GM18505 (cell line): ENCODE results near the gene EWSR1.

Experiments
- ATAC-seq: cut with Tn5 transposase; IDR thresholded peaks from one replicate; pipeline ENCODE4 v1.9.1; 2021; ENCODE audit not compliant: unreplicated experiment
- POLR2A ChIP-seq: IDR thresholded peaks from 4 replicates; pipeline ENCODE4 v1.6.1; 2011; ENCODE audit warnings: borderline replicate concordance; ENCODE audit not compliant: insufficient read depth, insufficient read length; ENCODE audit errors: extremely low read depth

Gene EWSR1

DNA sequence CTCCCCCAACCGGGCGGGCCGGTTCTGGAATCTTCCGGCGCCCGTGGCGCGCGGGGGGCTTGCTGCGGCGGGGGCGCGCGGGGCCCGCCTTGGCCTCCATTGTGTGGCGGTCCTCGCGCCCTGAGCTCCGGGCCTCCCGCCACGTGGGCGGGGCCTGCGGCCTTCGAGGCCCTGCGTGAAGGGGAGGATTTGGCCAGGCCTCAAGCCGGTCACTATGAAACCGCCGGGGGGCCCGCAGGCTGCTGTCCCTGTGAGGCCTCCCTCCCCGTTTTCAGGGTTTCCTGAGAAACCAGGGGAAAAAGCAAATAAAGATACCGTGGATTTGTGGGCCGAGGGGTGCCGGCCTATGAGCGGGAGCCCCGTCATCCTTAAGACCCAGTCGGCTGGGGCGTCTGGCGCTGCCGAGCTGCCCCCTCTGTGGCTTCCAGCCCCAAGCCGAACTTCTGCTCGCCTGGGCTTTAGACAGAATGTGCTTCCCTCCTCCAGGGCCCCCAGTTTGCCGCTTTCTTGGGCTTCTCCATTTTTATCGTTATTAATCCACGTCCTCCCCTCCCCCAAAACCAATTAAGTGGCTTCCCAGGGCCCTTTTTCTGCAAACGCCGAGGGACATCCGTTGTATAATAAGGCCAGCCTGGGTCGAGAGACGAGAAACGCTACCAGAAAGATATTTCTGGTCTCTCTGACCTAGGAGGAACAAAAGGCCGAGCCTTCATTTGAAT, 602 bp downstream of the EWSR1 start:
- TF ChIP-seq POLR2A: no peak
- peak; percentile 16 for ATAC-seq

DNA sequence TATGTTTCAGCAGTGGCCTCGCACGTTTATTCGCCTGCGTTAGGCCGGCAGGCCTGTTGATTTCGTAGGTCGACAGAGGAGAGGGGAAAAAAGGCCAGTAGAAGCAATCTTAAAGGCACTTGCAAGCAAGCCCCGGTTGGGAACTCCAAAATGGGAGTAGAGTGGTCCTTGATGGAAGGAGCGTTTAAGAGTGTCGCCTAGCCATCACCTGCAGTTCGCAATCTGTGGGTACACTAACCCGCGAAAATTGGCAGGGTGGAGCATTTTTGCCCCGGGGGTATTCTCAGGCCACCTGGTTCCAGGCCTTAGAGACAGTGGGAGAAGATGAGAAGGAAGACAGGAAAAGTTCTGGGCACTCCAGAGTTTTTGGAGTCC, 1.1 kb downstream of the EWSR1 start:
- no peak for TF ChIP-seq POLR2A
- no peak for ATAC-seq

DNA sequence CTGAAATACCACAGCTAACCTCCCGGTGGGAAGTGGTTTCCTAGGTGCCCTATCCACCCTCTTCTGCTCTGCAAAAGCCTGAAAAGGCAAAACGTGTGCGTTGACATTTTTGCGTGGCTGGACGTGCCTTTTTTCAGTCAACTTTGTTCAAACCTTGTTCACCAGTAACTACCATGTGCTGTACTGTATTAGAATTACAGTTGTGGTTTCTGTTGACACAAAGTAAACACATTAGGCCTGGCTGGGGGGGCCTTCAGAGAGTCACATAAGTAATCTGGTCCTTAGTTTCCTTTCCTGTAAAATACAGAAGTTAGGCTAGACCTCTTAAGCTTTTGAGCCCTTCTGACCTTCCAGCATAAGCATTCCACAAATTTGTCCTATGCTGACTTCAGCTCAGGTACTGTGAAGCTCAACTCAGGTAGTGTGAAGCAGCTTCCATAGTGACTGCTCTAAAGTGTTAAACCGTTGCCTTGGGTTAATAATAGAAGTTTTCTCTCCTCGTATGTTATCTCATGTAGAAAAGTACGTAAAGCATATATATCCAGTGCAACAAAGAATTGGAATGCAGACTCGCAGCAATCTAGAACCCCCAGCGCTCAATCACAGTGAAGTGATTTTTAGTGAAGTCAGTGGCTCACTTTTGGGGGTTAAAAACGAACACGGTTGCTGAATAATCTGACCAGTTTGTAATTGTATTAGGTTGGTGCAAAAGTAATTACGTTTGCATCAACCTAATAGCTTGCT, 1.8 kb downstream of the EWSR1 start:
- no peak for TF ChIP-seq POLR2A
- ATAC-seq: no peak

GRCh38 chr22:29270475-29271271, 2.6 kb downstream of the EWSR1 start:
- ATAC-seq: no peak
- no peak for TF ChIP-seq POLR2A

DNA sequence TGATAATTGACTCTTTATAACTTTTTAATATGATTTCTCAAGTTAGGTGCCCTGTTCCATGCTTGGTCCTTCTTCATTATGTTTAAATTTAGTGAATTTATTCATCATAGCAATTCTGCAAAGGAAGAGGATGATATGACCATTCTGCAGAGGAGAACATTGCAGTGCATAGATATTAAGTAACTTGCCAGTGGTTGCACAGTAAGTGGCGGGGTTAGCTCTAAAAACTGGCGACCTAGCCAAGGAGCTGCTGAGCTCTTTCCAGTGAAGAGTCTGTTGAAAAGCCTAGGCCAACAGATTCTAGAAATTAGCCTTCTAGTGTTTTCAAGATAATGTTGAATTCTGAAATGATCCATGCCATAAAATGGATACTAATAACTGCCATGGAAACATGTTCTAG, 4.6 kb downstream of the EWSR1 start:
- no peak for ATAC-seq
- no peak for TF ChIP-seq POLR2A

GRCh38 chr22:29275167-29275566, 7.1 kb downstream of the EWSR1 start:
- no peak for ATAC-seq
- no peak for TF ChIP-seq POLR2A

GRCh38 chr22:29275819-29276565, 7.9 kb downstream of the EWSR1 start:
- TF ChIP-seq POLR2A: no peak
- ATAC-seq: no peak

- no peak for ATAC-seq
Measured at GRCh38 chr22:29277927-29278326, 9.9 kb downstream of the EWSR1 start.

DNA sequence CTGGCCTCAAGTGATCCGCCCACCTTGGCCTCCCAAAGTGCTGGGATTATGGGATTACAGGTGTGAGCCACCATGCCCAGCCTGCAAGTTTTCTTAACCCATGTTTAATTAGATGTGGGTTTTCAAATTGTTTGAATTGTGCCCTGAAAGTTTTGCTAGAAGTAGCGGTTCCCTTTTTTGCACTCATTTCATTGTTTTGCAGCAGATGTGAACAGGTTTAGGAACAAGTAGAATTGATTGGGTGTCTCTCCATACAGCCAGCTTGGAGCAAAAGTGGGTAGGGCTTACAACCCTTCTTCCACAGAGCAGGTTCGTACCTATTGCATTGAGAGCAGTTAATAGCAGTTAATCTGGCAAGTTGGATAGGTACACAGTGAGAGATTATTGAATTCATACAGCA, 16.1 kb downstream of the EWSR1 start:
- TF ChIP-seq POLR2A: no peak
- no peak for ATAC-seq

More at GRCh38 chr22:29277927-29278326, 9.9 kb downstream of the EWSR1 start:
- TF ChIP-seq POLR2A: no peak

DNA sequence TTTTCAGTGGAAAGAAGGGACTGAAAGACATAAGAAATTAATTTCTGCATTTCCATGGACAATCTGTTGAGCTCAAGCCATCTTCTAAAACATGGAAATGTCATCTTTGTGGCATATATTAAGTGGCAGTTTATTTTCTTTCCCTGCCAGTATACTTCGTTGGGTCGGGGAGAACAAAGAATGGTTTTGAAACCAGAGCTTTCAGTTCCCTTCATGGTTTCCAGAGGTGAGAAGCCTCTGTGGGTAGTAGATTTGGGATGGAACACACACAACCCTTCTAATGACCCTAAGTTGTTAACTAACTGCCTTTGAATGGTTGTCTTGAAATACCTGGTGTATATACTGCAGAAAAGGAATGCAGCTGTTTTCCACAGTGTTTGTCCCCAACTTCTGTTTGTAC, 20.8 kb downstream of the EWSR1 start:
- no peak for ATAC-seq

GRCh38 chr22:29290061-29290460, 22.0 kb downstream of the EWSR1 start:
- no peak for TF ChIP-seq POLR2A
- ATAC-seq: no peak

More for the DNA sequence above, 20.8 kb downstream of the EWSR1 start:
- no peak for TF ChIP-seq POLR2A

- no peak for ATAC-seq
- no peak for TF ChIP-seq POLR2A
Measured at GRCh38 chr22:29291215-29291614, 23.1 kb downstream of the EWSR1 start.

DNA sequence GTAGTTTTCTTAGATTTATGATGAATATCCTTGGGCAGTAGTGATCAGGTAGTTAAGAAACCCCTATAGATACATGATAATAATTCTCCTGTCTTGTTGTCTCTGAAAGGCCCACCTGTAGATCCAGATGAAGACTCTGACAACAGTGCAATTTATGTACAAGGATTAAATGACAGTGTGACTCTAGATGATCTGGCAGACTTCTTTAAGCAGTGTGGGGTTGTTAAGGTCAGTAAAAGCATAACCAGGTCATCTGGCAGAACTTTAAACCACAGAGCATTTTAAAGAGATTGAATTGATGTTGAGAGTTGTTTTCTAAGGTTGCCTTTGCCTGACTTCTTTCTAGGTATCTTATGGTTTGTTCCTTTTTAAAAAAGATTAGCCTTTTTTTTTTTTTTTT, 24.3 kb downstream of the EWSR1 start:
- ATAC-seq: no peak
- no peak for TF ChIP-seq POLR2A
